ENCODE data around the gene ZNF211. TPM values are rescaled to one million over a fixed set of nuclear protein-coding genes. Genes with fewer than 3 reads are reported as not detected.

The ZNF211 gene
- total and polyA plus RNA-seq, 9 of the 15 experiments (the other 6 are each of a cell fraction or from before 2014, with no cell fraction given): 1.3 to 11.6 (median 4.5) TPM

GRCh38 chr19:57615346-57615745 lies 17.6 kb upstream of the ZNF211 start (continued):
- TF ChIP-seq TOE1 (IDR thresholded peaks at IDR 0.05; ENCODE audit: borderline replicate concordance) (no peak), TOE1 (CRISPR knock-in tag; IDR thresholded peaks at IDR 0.05; ENCODE audit: borderline replicate concordance, low read depth) (no peak), ZBTB33 (CRISPR knock-in tag; IDR thresholded peaks at IDR 0.05) (no peak), ZBTB5 (IDR thresholded peaks at IDR 0.05) (no peak), ZNF280A (IDR thresholded peaks at IDR 0.05; ENCODE audit: low read depth, partially characterized antibody) (peak; percentile 88), SMAD4 (CRISPR knock-in tag; conservative IDR thresholded peaks at IDR 0.05) (no peak), CBX2 (IDR thresholded peaks at IDR 0.05; ENCODE audit: insufficient read depth, low read length, poor library complexity, severe bottlenecking) (no peak)
- TF ChIP-seq, protein P1, sequence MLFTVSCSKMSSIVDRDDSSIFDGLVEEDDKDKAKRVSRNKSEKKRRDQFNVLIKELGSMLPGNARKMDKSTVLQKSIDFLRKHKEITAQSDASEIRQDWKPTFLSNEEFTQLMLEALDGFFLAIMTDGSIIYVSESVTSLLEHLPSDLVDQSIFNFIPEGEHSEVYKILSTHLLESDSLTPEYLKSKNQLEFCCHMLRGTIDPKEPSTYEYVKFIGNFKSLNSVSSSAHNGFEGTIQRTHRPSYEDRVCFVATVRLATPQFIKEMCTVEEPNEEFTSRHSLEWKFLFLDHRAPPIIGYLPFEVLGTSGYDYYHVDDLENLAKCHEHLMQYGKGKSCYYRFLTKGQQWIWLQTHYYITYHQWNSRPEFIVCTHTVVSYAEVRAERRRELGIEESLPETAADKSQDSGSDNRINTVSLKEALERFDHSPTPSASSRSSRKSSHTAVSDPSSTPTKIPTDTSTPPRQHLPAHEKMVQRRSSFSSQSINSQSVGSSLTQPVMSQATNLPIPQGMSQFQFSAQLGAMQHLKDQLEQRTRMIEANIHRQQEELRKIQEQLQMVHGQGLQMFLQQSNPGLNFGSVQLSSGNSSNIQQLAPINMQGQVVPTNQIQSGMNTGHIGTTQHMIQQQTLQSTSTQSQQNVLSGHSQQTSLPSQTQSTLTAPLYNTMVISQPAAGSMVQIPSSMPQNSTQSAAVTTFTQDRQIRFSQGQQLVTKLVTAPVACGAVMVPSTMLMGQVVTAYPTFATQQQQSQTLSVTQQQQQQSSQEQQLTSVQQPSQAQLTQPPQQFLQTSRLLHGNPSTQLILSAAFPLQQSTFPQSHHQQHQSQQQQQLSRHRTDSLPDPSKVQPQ (CRISPR knock-in tag; IDR thresholded peaks at IDR 0.05; ENCODE audit: borderline replicate concordance): no peak

Measured in K562 (cell line).